GM23338 (cell line): ENCODE data around the gene NFKB2.

Source experiments
- CREB1 ChIP-seq: fragments of 250-450 bp; sonication (Bioruptor Pico); IDR thresholded peaks from 2 replicates; pipeline ENCODE4 v1.5.0; 2020; ENCODE audit warnings: low read depth, mild to moderate bottlenecking, moderate library complexity
- EZH2 ChIP-seq: fragments of 200-600 bp; sonication (generic); IDR thresholded peaks from one replicate; pipeline ENCODE4 v1.8.0; 2017; ENCODE audit warnings: antibody characterized with exemption, mild to moderate bottlenecking, low read depth; ENCODE audit not compliant: unreplicated experiment
- EZH2phosphoT487 ChIP-seq: fragments of 200-600 bp; sonication (generic); IDR thresholded peaks from one replicate; pipeline ENCODE4 v1.8.1; 2018; ENCODE audit warnings: antibody characterized with exemption; ENCODE audit not compliant: unreplicated experiment
- NANOG ChIP-seq: IDR thresholded peaks from 2 replicates; pipeline ENCODE4 v1.6.1; 2016; ENCODE audit warnings: antibody characterized with exemption, borderline replicate concordance
- POLR2AphosphoS5 ChIP-seq: IDR thresholded peaks from 2 replicates; pipeline ENCODE4 v1.6.1; 2016; ENCODE audit warnings: antibody characterized with exemption, low read depth
- REST ChIP-seq: IDR thresholded peaks from one replicate; pipeline ENCODE4 v1.6.1; 2018; ENCODE audit warnings: antibody characterized with exemption; ENCODE audit not compliant: unreplicated experiment
- TF ChIP-seq, protein P1 (sequence below), 2 experiments: fragments of 200-600 bp in 1 of 2; sonication (generic) in 1 of 2; conservative IDR thresholded peaks; 2 replicates each; pipeline versions ENCODE4 v1.5.1 to v1.6.1; 2016 to 2017; ENCODE audit warnings: antibody characterized with exemption in 2 of 2, low read depth in 2 of 2, mild to moderate bottlenecking in 2 of 2, moderate library complexity in 1 of 2

DNA sequence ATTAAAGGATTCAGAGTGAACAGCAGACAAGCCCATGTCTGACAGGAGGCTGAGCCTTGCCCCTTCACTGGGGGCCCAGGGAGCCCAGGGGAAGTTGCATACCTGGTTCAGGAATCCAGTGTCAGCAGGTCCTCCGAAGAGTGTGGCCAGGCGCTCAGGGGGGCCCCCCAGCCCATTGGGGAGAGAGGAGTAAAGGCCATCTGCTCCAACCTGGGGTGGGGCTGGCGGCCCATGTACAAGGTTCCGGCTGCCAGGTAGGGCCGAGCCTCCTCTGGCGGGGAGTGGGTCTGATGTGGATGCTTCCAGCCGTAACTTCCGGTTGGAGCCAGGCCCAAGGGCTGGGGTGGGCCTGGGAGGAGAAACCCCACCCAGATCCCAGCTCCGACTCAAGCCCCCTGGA, 20.8 kb downstream of the NFKB2 start:
- TF ChIP-seq, protein P1, sequence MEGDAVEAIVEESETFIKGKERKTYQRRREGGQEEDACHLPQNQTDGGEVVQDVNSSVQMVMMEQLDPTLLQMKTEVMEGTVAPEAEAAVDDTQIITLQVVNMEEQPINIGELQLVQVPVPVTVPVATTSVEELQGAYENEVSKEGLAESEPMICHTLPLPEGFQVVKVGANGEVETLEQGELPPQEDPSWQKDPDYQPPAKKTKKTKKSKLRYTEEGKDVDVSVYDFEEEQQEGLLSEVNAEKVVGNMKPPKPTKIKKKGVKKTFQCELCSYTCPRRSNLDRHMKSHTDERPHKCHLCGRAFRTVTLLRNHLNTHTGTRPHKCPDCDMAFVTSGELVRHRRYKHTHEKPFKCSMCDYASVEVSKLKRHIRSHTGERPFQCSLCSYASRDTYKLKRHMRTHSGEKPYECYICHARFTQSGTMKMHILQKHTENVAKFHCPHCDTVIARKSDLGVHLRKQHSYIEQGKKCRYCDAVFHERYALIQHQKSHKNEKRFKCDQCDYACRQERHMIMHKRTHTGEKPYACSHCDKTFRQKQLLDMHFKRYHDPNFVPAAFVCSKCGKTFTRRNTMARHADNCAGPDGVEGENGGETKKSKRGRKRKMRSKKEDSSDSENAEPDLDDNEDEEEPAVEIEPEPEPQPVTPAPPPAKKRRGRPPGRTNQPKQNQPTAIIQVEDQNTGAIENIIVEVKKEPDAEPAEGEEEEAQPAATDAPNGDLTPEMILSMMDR (conservative IDR thresholded peaks at IDR 0.05; ENCODE audit: low read depth in 2 of 2): no peak
- no peak for TF ChIP-seq NANOG
- TF ChIP-seq CREB1: no peak
- TF ChIP-seq EZH2: no peak
- no peak for TF ChIP-seq REST
- no peak for TF ChIP-seq EZH2phosphoT487
- TF ChIP-seq POLR2AphosphoS5: no peak
